ENCODE results near the gene UBE2QL1. TPM values are rescaled to one million over a fixed set of nuclear protein-coding genes. Genes with fewer than 3 reads are reported as not detected.

Gene UBE2QL1
- total RNA-seq, 1 donor, result under 0.01 TPM

GRCh38 chr5:6419340-6419852 is 29.3 kb upstream of the UBE2QL1 start:
- Histone ChIP-seq H3K36me3 (ENCODE audit: insufficient read depth, low read length) (no peaks in the 10 kb centered on the region), H3K4me3 (ENCODE audit: insufficient read depth, low read length) (no peak overlapping the region), H3K79me2 (ENCODE audit: insufficient read depth, low read length) (no peaks in the 10 kb centered on the region), H4K20me1 (ENCODE audit: insufficient read depth, low read length) (no peaks in the 10 kb centered on the region), H2AFZ (ENCODE audit: low read length) (no peak overlapping the region), H3K27me3 (ENCODE audit: insufficient read depth, low read length) (peaks cover 3% of the 10 kb centered on the region), H3K4me2 (ENCODE audit: insufficient read depth, low read length) (peak overlapping the region; percentile 48), H3K27ac (ENCODE audit: low read depth, low read length) (no peak overlapping the region), H3K4me1 (ENCODE audit: insufficient read depth, low read length) (peaks cover 12% of the 10 kb centered on the region), H3K9me3 (ENCODE audit: low read depth, low read length) (no peaks in the 10 kb centered on the region)
- DNase-seq (ENCODE audit: insufficient read length, low spot score, missing footprints), result no peak
- TF ChIP-seq CTCF (IDR thresholded peaks at IDR 0.05; ENCODE audit: extremely low read depth, low read depth, low read length), result no peak

- TF ChIP-seq CTCF (IDR thresholded peaks at IDR 0.05; ENCODE audit: extremely low read depth, low read depth, low read length), result no peak
- H3K4me2 ChIP-seq (ENCODE audit: insufficient read depth, low read length), result no peak overlapping the region
- peaks cover 3% of the 10 kb centered on the region for H3K27me3 ChIP-seq (ENCODE audit: insufficient read depth, low read length)
- no peaks in the 10 kb centered on the region for H3K9me3 ChIP-seq (ENCODE audit: low read depth, low read length)
- no peak for DNase-seq (ENCODE audit: insufficient read length, low spot score, missing footprints)
- peaks cover 11% of the 10 kb centered on the region for H3K4me1 ChIP-seq (ENCODE audit: insufficient read depth, low read length)
- no peak overlapping the region for H3K27ac ChIP-seq (ENCODE audit: low read depth, low read length)
- H3K79me2 ChIP-seq (ENCODE audit: insufficient read depth, low read length), result no peaks in the 10 kb centered on the region
- H3K4me3 ChIP-seq (ENCODE audit: insufficient read depth, low read length), result no peak overlapping the region
- no peaks in the 10 kb centered on the region for H3K36me3 ChIP-seq (ENCODE audit: insufficient read depth, low read length)
- H4K20me1 ChIP-seq (ENCODE audit: insufficient read depth, low read length), result no peaks in the 10 kb centered on the region
- no peak overlapping the region for H2AFZ ChIP-seq (ENCODE audit: low read length)
Measured at GRCh38 chr5:6423327-6424109, 25.1 kb upstream of the UBE2QL1 start.

- no peaks in the 10 kb centered on the region for H3K79me2 ChIP-seq (ENCODE audit: insufficient read depth, low read length)
- H2AFZ ChIP-seq (ENCODE audit: low read length), result no peak overlapping the region
- peaks cover 3% of the 10 kb centered on the region for H3K27me3 ChIP-seq (ENCODE audit: insufficient read depth, low read length)
- TF ChIP-seq CTCF (IDR thresholded peaks at IDR 0.05; ENCODE audit: extremely low read depth, low read depth, low read length), result no peak
- DNase-seq (ENCODE audit: insufficient read length, low spot score, missing footprints), result no peak
- peaks cover 6% of the 10 kb centered on the region for H3K4me1 ChIP-seq (ENCODE audit: insufficient read depth, low read length)
- no peaks in the 10 kb centered on the region for H4K20me1 ChIP-seq (ENCODE audit: insufficient read depth, low read length)
- H3K9me3 ChIP-seq (ENCODE audit: low read depth, low read length), result no peaks in the 10 kb centered on the region
- no peak overlapping the region for H3K4me2 ChIP-seq (ENCODE audit: insufficient read depth, low read length)
- no peaks in the 10 kb centered on the region for H3K36me3 ChIP-seq (ENCODE audit: insufficient read depth, low read length)
- no peak overlapping the region for H3K4me3 ChIP-seq (ENCODE audit: insufficient read depth, low read length)
- H3K27ac ChIP-seq (ENCODE audit: low read depth, low read length), result no peak overlapping the region
Measured at GRCh38 chr5:6424110-6424659, 24.5 kb upstream of the UBE2QL1 start.

GRCh38 chr5:6424700-6425099 is 24.0 kb upstream of the UBE2QL1 start:
- H3K27me3 ChIP-seq (ENCODE audit: insufficient read depth, low read length), result peaks cover 3% of the 10 kb centered on the region
- TF ChIP-seq CTCF (IDR thresholded peaks at IDR 0.05; ENCODE audit: extremely low read depth, low read depth, low read length), result no peak
- no peak overlapping the region for H3K4me2 ChIP-seq (ENCODE audit: insufficient read depth, low read length)
- no peak overlapping the region for H2AFZ ChIP-seq (ENCODE audit: low read length)
- no peaks in the 10 kb centered on the region for H3K9me3 ChIP-seq (ENCODE audit: low read depth, low read length)
- no peaks in the 10 kb centered on the region for H3K79me2 ChIP-seq (ENCODE audit: insufficient read depth, low read length)
- H3K36me3 ChIP-seq (ENCODE audit: insufficient read depth, low read length), result no peaks in the 10 kb centered on the region
- no peak overlapping the region for H3K27ac ChIP-seq (ENCODE audit: low read depth, low read length)
- peaks cover 1% of the 10 kb centered on the region for H3K4me1 ChIP-seq (ENCODE audit: insufficient read depth, low read length)
- H3K4me3 ChIP-seq (ENCODE audit: insufficient read depth, low read length), result no peak overlapping the region
- H4K20me1 ChIP-seq (ENCODE audit: insufficient read depth, low read length), result no peaks in the 10 kb centered on the region
- no peak for DNase-seq (ENCODE audit: insufficient read length, low spot score, missing footprints)

All from osteoblast (primary cell).